ENCODE data around the gene GGTA1. TPM values are rescaled to one million over a fixed set of nuclear protein-coding genes. Genes with fewer than 3 reads are reported as not detected.
A peak's percentile ranks its signal among the peaks of the same experiment; 100 is the strongest.

The GGTA1 gene
- total RNA-seq, 1 experiment from 2014 or later: not detected

DNA sequence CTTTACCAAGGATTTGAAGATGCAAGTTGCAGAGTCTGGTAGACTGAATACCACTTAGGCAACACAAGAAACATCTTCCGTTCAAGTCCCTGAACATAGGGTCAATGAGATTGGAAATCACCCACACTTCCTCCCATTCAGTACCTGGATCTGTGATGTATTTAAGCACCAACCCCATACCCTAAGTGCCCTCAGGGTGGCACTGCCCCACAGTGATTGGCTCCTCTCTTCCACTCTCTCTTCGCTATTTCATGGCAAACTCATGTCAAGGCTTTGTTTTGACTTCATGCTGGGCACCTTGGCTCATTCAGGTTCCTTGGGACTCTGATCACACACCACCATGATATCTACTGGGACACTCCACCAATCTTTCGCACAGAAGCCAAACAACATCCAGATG is 53.7 kb downstream of the GGTA1 start:
- Histone ChIP-seq H4K20me1 (ENCODE audit: low read length) (no peaks in the 10 kb centered on the region), H3K9me2 (replicated peaks; ENCODE audit: low read length) (no peaks in the 10 kb centered on the region), H3F3A (ENCODE audit: low read length, unreplicated experiment) (no peaks in the 10 kb centered on the region), H3K9ac (ENCODE audit: low read length) (no peak overlapping the region), H3K4me2 (ENCODE audit: low read length) (no peak overlapping the region), H3K27ac (ENCODE audit: low read length) (no peak overlapping the region), H3K4me3 (ENCODE audit: low read length) (no peak overlapping the region), H3K4me1 (ENCODE audit: insufficient read depth, low read length) (no peaks in the 10 kb centered on the region), H2AFZ (ENCODE audit: low read length) (no peak overlapping the region), H3K9me3 (ENCODE audit: low read length) (no peaks in the 10 kb centered on the region), H3K27me3 (ENCODE audit: low read length) (peaks cover 78% of the 10 kb centered on the region), H3K79me2 (ENCODE audit: low read length) (no peaks in the 10 kb centered on the region), H3K36me3 (ENCODE audit: low read depth, low read length) (no peaks in the 10 kb centered on the region)
- TF ChIP-seq EZH2phosphoT487 (IDR thresholded peaks at IDR 0.05; ENCODE audit: borderline replicate concordance, low read length): no peak
- TF ChIP-seq, protein P1, sequence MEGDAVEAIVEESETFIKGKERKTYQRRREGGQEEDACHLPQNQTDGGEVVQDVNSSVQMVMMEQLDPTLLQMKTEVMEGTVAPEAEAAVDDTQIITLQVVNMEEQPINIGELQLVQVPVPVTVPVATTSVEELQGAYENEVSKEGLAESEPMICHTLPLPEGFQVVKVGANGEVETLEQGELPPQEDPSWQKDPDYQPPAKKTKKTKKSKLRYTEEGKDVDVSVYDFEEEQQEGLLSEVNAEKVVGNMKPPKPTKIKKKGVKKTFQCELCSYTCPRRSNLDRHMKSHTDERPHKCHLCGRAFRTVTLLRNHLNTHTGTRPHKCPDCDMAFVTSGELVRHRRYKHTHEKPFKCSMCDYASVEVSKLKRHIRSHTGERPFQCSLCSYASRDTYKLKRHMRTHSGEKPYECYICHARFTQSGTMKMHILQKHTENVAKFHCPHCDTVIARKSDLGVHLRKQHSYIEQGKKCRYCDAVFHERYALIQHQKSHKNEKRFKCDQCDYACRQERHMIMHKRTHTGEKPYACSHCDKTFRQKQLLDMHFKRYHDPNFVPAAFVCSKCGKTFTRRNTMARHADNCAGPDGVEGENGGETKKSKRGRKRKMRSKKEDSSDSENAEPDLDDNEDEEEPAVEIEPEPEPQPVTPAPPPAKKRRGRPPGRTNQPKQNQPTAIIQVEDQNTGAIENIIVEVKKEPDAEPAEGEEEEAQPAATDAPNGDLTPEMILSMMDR (conservative IDR thresholded peaks at IDR 0.05; ENCODE audit: low read depth, low read length): peak; percentile 47
- intact Hi-C loops (cut with micrococcal nuclease): no loop called here
- ATAC-seq (no peak), DNase-seq (peak; percentile 20)
- ChIA-PET POLR2A (ENCODE audit: unreplicated experiment) (no interaction called here), CTCF (no interaction called here)
- no TSS peak for BruUV-seq (replicated peaks)

DNA sequence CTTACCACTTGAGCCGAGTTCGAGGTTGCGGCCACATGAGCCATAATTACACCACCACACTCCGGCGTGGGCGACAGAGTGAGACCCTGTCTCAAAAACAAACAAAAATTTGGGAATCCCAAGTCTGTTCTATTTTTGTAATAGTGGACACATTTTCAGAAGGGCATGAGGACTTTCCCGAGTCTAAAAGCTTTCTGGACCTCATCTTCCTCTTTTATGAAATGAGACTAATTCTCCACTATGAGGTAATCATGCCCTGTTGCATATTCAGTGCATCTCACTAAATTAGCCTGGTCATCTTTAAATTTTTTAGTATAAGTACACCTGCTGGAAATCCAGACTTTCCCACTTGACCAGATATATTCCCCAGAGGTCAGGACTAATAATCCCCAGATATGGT is 55.7 kb downstream of the GGTA1 start:
- DNase-seq (no peak), ATAC-seq (no peak)
- Histone ChIP-seq H4K20me1 (ENCODE audit: low read length) (no peaks in the 10 kb centered on the region), H3K27ac (ENCODE audit: low read length) (no peak overlapping the region), H3K79me2 (ENCODE audit: low read length) (no peaks in the 10 kb centered on the region), H3K36me3 (ENCODE audit: low read depth, low read length) (no peaks in the 10 kb centered on the region), H3K9ac (ENCODE audit: low read length) (no peak overlapping the region), H3K4me2 (ENCODE audit: low read length) (no peak overlapping the region), H3K4me3 (ENCODE audit: low read length) (no peak overlapping the region), H3K4me1 (ENCODE audit: insufficient read depth, low read length) (no peaks in the 10 kb centered on the region), H2AFZ (ENCODE audit: low read length) (no peak overlapping the region), H3K27me3 (ENCODE audit: low read length) (peaks cover 68% of the 10 kb centered on the region), H3F3A (ENCODE audit: low read length, unreplicated experiment) (no peaks in the 10 kb centered on the region), H3K9me3 (ENCODE audit: low read length) (no peaks in the 10 kb centered on the region), H3K9me2 (replicated peaks; ENCODE audit: low read length) (no peaks in the 10 kb centered on the region)
- POLR2A ChIA-PET (ENCODE audit: unreplicated experiment): no interaction called here
- intact Hi-C loops (cut with micrococcal nuclease): no loop called here
- TF ChIP-seq EZH2 (IDR thresholded peaks at IDR 0.05; ENCODE audit: low read length, unreplicated experiment) (no peak), EZH2phosphoT487 (IDR thresholded peaks at IDR 0.05; ENCODE audit: borderline replicate concordance, low read length) (no peak)
- TF ChIP-seq, protein P1 (conservative IDR thresholded peaks at IDR 0.05; ENCODE audit: low read depth, low read length): no peak
- CTCF ChIA-PET: no interaction called here
- no TSS peak for BruUV-seq (replicated peaks)

DNA sequence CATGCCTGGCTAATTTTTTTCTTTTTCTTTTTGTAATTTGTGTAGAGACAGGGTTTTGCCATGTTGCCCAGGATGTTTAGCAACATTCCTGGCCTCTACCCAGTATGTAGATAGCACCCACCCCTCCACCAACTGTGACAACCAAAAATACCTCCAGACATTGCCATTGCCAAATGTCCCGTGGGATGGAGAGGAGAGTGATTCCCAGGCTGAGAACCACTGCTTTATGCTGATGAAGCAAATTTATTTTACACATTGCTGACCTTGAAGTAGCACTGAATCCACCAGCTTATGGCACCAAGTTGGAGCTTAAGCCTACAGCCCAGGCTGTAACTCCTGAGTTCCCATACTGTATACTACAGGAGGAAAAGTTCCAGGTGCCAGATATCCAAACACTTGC is 58.5 kb downstream of the GGTA1 start:
- no TSS peak for BruUV-seq (replicated peaks)
- H4K20me1 ChIP-seq (ENCODE audit: low read length): no peaks in the 10 kb centered on the region
- H3F3A ChIP-seq (ENCODE audit: low read length, unreplicated experiment): no peaks in the 10 kb centered on the region
- ChIA-PET CTCF (no interaction called here), POLR2A (ENCODE audit: unreplicated experiment) (no interaction called here)
- no peaks in the 10 kb centered on the region for H3K79me2 ChIP-seq (ENCODE audit: low read length)
- intact Hi-C loops (cut with micrococcal nuclease): no loop called here
- ATAC-seq (no peak), DNase-seq (no peak)
- H3K27me3 ChIP-seq (ENCODE audit: low read length): peaks cover 45% of the 10 kb centered on the region
- no peak overlapping the region for H3K4me3 ChIP-seq (ENCODE audit: low read length)
- no peaks in the 10 kb centered on the region for H3K9me3 ChIP-seq (ENCODE audit: low read length)
- no peaks in the 10 kb centered on the region for H3K36me3 ChIP-seq (ENCODE audit: low read depth, low read length)
- no peak overlapping the region for H3K4me2 ChIP-seq (ENCODE audit: low read length)
- no peak overlapping the region for H3K27ac ChIP-seq (ENCODE audit: low read length)
- no peaks in the 10 kb centered on the region for H3K9me2 ChIP-seq (replicated peaks; ENCODE audit: low read length)
- H3K4me1 ChIP-seq (ENCODE audit: insufficient read depth, low read length): no peaks in the 10 kb centered on the region
- no peak overlapping the region for H3K9ac ChIP-seq (ENCODE audit: low read length)
- TF ChIP-seq EZH2 (IDR thresholded peaks at IDR 0.05; ENCODE audit: low read length, unreplicated experiment): no peak
- TF ChIP-seq, protein P1 (conservative IDR thresholded peaks at IDR 0.05; ENCODE audit: low read depth, low read length): no peak
- TF ChIP-seq EZH2phosphoT487 (IDR thresholded peaks at IDR 0.05; ENCODE audit: borderline replicate concordance, low read length): no peak
- H2AFZ ChIP-seq (ENCODE audit: low read length): no peak overlapping the region

Data from PC-3 (cell line).